HG03520 (cell line): Measurements from ENCODE around the gene RFC3.

Source experiments
- ATAC-seq: cut with Tn5 transposase; IDR thresholded peaks from one replicate; pipeline ENCODE4 v1.9.1; 2021; ENCODE audit warnings: mild to moderate bottlenecking, moderate library complexity; ENCODE audit not compliant: unreplicated experiment

Gene RFC3

GRCh38 chr13:33863188-33863789 lies 45.3 kb downstream of the RFC3 start:
- ATAC-seq = no peak

GRCh38 chr13:33865945-33866344 lies 48.0 kb downstream of the RFC3 start:
- no peak for ATAC-seq

- no peak for ATAC-seq
Observed at GRCh38 chr13:33867472-33867871, 49.5 kb downstream of the RFC3 start.

- no peak for ATAC-seq
Observed at GRCh38 chr13:33868343-33868994, 50.5 kb downstream of the RFC3 start.

GRCh38 chr13:33869005-33869404 lies 51.1 kb downstream of the RFC3 start:
- ATAC-seq = no peak

- no peak for ATAC-seq
Observed at GRCh38 chr13:33870046-33870668, 52.2 kb downstream of the RFC3 start.

- ATAC-seq = no peak
Observed at GRCh38 chr13:33871207-33872004, 53.5 kb downstream of the RFC3 start.

- ATAC-seq = no peak
Observed at GRCh38 chr13:33872005-33872351, 54.0 kb downstream of the RFC3 start.

GRCh38 chr13:33873251-33873908 lies 55.4 kb downstream of the RFC3 start:
- no peak for ATAC-seq

GRCh38 chr13:33874871-33875270 lies 56.9 kb downstream of the RFC3 start:
- no peak for ATAC-seq

GRCh38 chr13:33875618-33876401 lies 57.9 kb downstream of the RFC3 start:
- no peak for ATAC-seq

- no peak for ATAC-seq
Observed at GRCh38 chr13:33876716-33877394, 58.9 kb downstream of the RFC3 start.

- no peak for ATAC-seq
Observed at GRCh38 chr13:33879118-33879517, 61.2 kb downstream of the RFC3 start.

GRCh38 chr13:33882804-33883203 lies 64.9 kb downstream of the RFC3 start:
- no peak for ATAC-seq

- no peak for ATAC-seq
Observed at GRCh38 chr13:33884531-33885220, 66.7 kb downstream of the RFC3 start.
